ENCODE measurements around the gene NPBWR2.

NPBWR2 gene

GRCh38 chr20:64076061-64076997 is 31.0 kb downstream of the NPBWR2 start:
- H3K4me3 ChIP-seq (ENCODE audit: low read length) = no peak overlapping the region
- no peak for DNase-seq (ENCODE audit: low read depth)
- TF ChIP-seq CTCF (conservative IDR thresholded peaks at IDR 0.05; ENCODE audit: low read depth, low read length) = no peak

DNA sequence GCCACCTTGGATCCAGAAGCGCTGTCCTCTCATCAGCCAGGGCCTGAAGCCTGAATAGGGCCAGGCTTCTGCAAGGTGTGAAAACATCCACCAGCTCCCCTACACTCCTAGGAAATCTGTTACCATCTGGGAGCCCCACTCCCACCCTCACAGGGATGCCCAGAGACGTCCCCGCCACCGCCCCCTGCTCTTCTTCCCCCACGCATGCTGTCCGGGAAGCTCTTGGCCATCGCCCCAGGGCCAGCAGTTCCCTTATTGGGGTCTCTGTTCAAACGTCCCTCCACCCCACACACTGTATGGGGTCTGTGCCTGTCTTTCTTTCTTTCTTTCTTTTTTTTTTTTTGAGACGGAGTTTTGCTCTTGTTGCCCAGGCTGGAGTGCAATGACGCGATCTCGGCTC is 31.8 kb downstream of the NPBWR2 start:
- no peak for TF ChIP-seq CTCF (conservative IDR thresholded peaks at IDR 0.05; ENCODE audit: low read depth, low read length)
- no peak for DNase-seq (ENCODE audit: low read depth)

GRCh38 chr20:64074963-64075362 is 32.4 kb downstream of the NPBWR2 start:
- DNase-seq (ENCODE audit: low read depth) = no peak
- no peak overlapping the region for H3K4me3 ChIP-seq (ENCODE audit: low read length)
- no peak for TF ChIP-seq CTCF (conservative IDR thresholded peaks at IDR 0.05; ENCODE audit: low read depth, low read length)

More for the DNA sequence above, 31.8 kb downstream of the NPBWR2 start:
- H3K4me3 ChIP-seq (ENCODE audit: low read length) = no peak overlapping the region

DNA sequence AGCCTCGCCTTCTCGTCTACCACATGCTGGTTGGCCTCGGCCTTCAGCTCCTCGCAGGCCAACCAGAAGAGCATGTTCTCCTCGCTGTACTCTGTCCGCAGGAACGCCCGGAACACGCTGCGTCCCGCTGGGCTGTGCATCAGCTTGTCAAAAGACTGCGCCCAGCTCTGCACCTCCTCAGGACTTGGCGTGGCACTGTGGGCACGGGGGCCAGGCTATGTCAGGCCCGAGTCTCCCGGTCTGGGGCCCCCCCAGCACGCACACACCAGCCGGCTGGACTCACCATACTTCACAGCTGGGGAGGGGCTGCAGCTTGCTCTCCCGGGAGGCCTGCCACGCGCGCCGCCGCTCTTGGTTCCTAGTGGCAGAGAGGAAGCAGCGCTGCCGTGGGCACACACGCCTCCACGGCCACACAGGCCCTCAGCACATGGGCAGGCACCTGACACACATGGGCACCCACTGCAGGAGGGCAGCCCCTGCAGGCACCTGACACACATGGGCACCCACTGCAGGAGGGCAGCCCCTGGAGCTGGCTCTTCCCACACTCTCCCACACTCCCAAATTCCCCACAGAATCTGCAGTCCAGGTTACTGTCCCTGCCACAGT is 33.1 kb downstream of the NPBWR2 start:
- no peak for DNase-seq (ENCODE audit: low read depth)
- H3K4me3 ChIP-seq (ENCODE audit: low read length) = no peak overlapping the region
- TF ChIP-seq CTCF (conservative IDR thresholded peaks at IDR 0.05; ENCODE audit: low read depth, low read length) = no peak

DNA sequence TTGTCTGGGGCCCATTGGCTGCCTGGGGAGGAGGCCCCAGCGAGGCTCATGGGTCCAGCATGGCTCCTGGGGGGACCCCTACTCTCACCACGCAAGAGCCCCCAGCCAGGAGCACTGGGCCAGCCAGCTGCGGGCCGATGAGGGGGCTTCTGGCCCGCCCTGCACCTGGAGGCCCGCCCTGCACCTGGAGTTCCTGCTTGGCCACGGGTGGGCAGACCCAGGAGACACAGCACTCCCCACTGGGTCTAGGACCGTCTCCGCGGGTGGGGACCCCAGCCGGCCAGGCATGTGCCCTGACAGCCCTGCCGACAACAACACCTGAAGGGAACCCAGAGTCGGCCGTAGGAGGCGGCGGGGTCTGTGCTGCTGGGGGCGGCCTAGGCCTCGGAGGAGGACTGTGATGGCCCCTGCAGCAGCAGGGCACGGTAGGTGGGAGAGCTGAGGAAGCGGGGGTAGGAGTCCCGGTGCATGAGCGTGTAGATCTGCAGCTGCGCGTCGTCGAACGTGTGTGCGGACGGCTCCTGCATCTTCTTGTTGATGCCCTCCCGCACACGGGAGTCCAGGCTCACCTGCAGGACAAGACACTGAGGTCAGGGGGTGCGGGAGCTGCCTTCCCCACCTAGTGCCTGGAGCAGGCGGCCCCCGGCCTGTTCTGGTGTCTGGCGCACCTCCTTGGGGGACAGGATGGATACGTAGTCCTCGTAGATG is 33.7 kb downstream of the NPBWR2 start:
- TF ChIP-seq CTCF (conservative IDR thresholded peaks at IDR 0.05; ENCODE audit: low read depth, low read length) = no peak
- DNase-seq (ENCODE audit: low read depth) = no peak
- no peak overlapping the region for H3K4me3 ChIP-seq (ENCODE audit: low read length)

DNA sequence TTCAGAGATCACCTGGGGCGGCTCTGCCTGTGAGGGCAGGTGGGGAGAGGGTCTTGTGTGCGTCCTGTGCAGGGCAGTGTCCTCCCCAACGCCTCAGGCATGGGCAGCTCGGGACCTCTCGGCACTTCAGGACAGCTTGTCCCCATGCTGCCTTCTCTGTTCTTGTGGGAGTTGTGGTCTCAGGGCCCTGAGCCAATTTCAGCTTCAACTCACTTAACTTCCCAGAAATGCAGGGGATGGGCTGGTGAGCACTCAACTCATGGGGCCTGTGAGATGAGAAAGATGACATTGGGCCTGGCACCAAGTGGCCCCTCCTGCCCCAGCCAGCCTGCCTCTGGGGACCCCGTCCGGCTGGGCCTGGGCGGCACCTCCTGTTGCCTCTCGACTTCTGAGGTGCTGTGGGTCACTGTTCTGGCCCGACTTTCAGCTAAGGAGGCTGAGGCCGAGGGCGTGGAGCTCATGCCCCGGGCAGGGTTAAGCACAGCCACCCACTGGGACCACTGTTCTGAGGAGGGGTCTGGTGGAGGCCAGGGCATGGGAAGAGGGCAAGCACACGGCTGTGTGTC is 34.8 kb downstream of the NPBWR2 start:
- TF ChIP-seq CTCF (conservative IDR thresholded peaks at IDR 0.05; ENCODE audit: low read depth, low read length) = no peak
- H3K4me3 ChIP-seq (ENCODE audit: low read length) = no peak overlapping the region
- DNase-seq (ENCODE audit: low read depth) = no peak
